H1 (cell line): ENCODE measurements around the gene SARNP. TPM values are rescaled to one million over a fixed set of nuclear protein-coding genes. Genes with fewer than 3 reads are reported as not detected.

Source experiments
- EGR1 ChIP-seq: IDR thresholded peaks from 2 replicates; pipeline ENCODE4 v1.6.1; 2011; ENCODE audit warnings: low read depth, low read length, borderline replicate concordance
- JUN ChIP-seq: IDR thresholded peaks from 2 replicates; pipeline ENCODE4 v1.6.1; 2011; ENCODE audit warnings: low read depth, mild to moderate bottlenecking, improper control_type of control experiment, low read length
- KDM1A ChIP-seq: fragments of 200-600, 300-600 bp; sonication (generic); IDR thresholded peaks from 2 replicates; pipeline ENCODE4 v1.7.1; 2016; ENCODE audit warnings: mild to moderate bottlenecking, low read length, borderline replicate concordance
- KDM5A ChIP-seq: fragments of 200-600 bp; IDR thresholded peaks from 2 replicates; pipeline ENCODE4 v1.7.1; 2012; ENCODE audit warnings: mild to moderate bottlenecking, low read length, inconsistent platforms, mixed read lengths
- MAFK ChIP-seq: IDR thresholded peaks from 2 replicates; pipeline ENCODE4 v1.6.1; 2012; ENCODE audit warnings: low read depth, mild to moderate bottlenecking, improper control_type of control experiment, low read length
- MAX ChIP-seq: IDR thresholded peaks from 2 replicates; pipeline ENCODE4 v1.6.1; 2012; ENCODE audit warnings: inconsistent platforms
- POU5F1 ChIP-seq: IDR thresholded peaks from 2 replicates; pipeline ENCODE4 v1.6.1; 2011; ENCODE audit warnings: low read depth, mild to moderate bottlenecking, low read length, moderate library complexity
- RNF2 ChIP-seq: fragments of 200-900, 300-1000 bp; sonication (generic); IDR thresholded peaks from 2 replicates; pipeline ENCODE4 v1.7.1; 2016; ENCODE audit warnings: borderline replicate concordance, low read depth, mild to moderate bottlenecking, antibody characterized with exemption, low read length; ENCODE audit not compliant: poor library complexity, severe bottlenecking; ENCODE audit errors: missing control alignments
- RXRA ChIP-seq: IDR thresholded peaks from 2 replicates; pipeline ENCODE4 v1.6.1; 2011; ENCODE audit warnings: low read depth, mild to moderate bottlenecking, low read length, moderate library complexity; ENCODE audit not compliant: insufficient read depth
- SUZ12 ChIP-seq: fragments of 200-600 bp; sonication (generic); IDR thresholded peaks from 2 replicates; pipeline ENCODE4 v1.6.1; 2012; ENCODE audit warnings: mild to moderate bottlenecking, inconsistent platforms, low read length, moderate library complexity, mixed read lengths
- ZNF274 ChIP-seq: IDR thresholded peaks from 2 replicates; pipeline ENCODE4 v1.7.0; 2012; ENCODE audit warnings: low read length, borderline replicate concordance; ENCODE audit errors: extremely low read depth
- polyA plus RNA-seq, 7 experiments: library from polyadenylated mRNA; depleted of rRNA in 3 of 7; stranded (reverse) in 5 of 7; unstranded in 2 of 7; fragments of >200 nt in 5 of 7; fragments of 200-250 nt in 2 of 7; gene quantifications; 1 replicate in 5 of 7; 2 replicates in 1 of 7; 4 replicates in 1 of 7; pipeline versions ENCODE4 v1.2.1 to v1.2.3, GENCODE V29; 2011 to 2013; ENCODE audit warnings: missing spikeins in 2 of 7, mixed read lengths in 2 of 7
- total RNA-seq: library from RNA; stranded (reverse); fragmentation: NEBNext Ultra II Directional; extraction: Animal tissue kit (Norgen Biotek cat#: 25700); gene quantifications from 2 replicates; pipeline ENCODE4 v1.2.1, GENCODE V29; 2021
- TF ChIP-seq, protein P1 (sequence below): IDR thresholded peaks from 2 replicates; pipeline ENCODE4 v1.6.1; 2011; ENCODE audit warnings: low read length, improper control_type of control experiment
- TF ChIP-seq, protein P2 (sequence below): IDR thresholded peaks from 2 replicates; pipeline ENCODE4 v1.6.1; 2011; ENCODE audit warnings: low read depth, mild to moderate bottlenecking, low read length; ENCODE audit not compliant: insufficient read depth

Gene SARNP
- total and polyA plus RNA-seq, 2 of the 8 experiments (the other 6 are each of a cell fraction or from before 2014, with no cell fraction given), result 114 to 226 TPM

GRCh38 chr12:55707841-55708694 is 109.5 kb downstream of the SARNP start, which contains the start of gene ITGA7 (continued):
- no peak for TF ChIP-seq ZNF274
- TF ChIP-seq MAX, result no peak; the same call in 1 of the 2 replicates
- TF ChIP-seq POU5F1, result 0 out of 2 replicates have a peak, but pooled peaks have one; percentile 9
- TF ChIP-seq RNF2, result no peak
- no peak for TF ChIP-seq MAFK
- TF ChIP-seq KDM5A, result no peak
- no peak for TF ChIP-seq JUN
- TF ChIP-seq, protein P1, sequence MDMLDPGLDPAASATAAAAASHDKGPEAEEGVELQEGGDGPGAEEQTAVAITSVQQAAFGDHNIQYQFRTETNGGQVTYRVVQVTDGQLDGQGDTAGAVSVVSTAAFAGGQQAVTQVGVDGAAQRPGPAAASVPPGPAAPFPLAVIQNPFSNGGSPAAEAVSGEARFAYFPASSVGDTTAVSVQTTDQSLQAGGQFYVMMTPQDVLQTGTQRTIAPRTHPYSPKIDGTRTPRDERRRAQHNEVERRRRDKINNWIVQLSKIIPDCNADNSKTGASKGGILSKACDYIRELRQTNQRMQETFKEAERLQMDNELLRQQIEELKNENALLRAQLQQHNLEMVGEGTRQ, result no peak
- TF ChIP-seq, protein P2, sequence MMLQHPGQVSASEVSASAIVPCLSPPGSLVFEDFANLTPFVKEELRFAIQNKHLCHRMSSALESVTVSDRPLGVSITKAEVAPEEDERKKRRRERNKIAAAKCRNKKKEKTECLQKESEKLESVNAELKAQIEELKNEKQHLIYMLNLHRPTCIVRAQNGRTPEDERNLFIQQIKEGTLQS, result no peak
- no peak for TF ChIP-seq RXRA
- TF ChIP-seq SUZ12, result no peak
- peak; percentile 88; the same call in 1 of the 2 replicates for TF ChIP-seq KDM1A
- TF ChIP-seq EGR1, result 0 out of 2 replicates have a peak, but pooled peaks have one; percentile 2
